Activated naive CD8-positive, alpha-beta T cell treated with anti-CD3 and anti-CD28 coated beads, Interleukin-2, amount 50 U/mL, for 24 hours (primary cell): ENCODE data around the gene CACNA2D4.

Experiments
- ATAC-seq: fragments of 150-1000 bp; cut with Tn5 transposase; one replicate; pipeline ENCODE4 v1.10.0; 2021
- DNase-seq: peaks from one replicate; pipeline ENCODE4 v3.0.0; 2021
- H3K27ac Mint-ChIP-seq: one replicate; pipeline ENCODE4 v1.8.0; 2021; ENCODE audit warnings: mild to moderate bottlenecking, mixed read lengths
- H3K27me3 Mint-ChIP-seq: one replicate; pipeline ENCODE4 v1.8.0; 2021; ENCODE audit warnings: mixed read lengths
- H3K36me3 Mint-ChIP-seq: one replicate; pipeline ENCODE4 v1.8.0; 2021; ENCODE audit warnings: low read depth, mixed read lengths
- H3K4me1 Mint-ChIP-seq: one replicate; pipeline ENCODE4 v1.8.0; 2021; ENCODE audit warnings: mixed read lengths
- H3K4me3 Mint-ChIP-seq: one replicate; pipeline ENCODE4 v1.8.0; 2021; ENCODE audit warnings: mild to moderate bottlenecking, moderate library complexity, mixed read lengths
- H3K9me3 Mint-ChIP-seq: one replicate; pipeline ENCODE4 v1.8.0; 2021; ENCODE audit warnings: mixed read lengths

Gene CACNA2D4

DNA sequence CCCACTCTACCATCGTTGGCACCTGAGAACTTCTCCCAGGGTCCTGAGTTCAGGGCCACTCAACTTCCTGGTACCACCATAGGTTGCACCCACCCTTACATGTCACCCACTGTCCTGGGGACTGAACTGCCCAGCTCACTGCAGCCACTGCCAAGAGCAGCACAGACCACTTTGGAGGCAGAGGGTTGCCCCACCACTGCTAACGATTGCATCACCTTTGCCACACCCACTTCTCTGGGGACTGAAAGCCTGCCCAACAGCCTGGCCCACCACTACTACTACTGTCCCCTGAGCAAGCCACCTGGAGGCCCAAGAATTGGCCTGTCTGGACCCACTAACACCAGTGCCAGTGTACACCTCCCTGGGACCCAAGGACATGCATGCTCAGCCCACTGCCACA, 27.6 kb downstream of the CACNA2D4 start:
- Mint-ChIP-seq H3K27me3 (peaks cover 9% of the 10 kb centered on the region), H3K36me3 (no peaks in the 10 kb centered on the region), H3K4me1 (no peaks in the 10 kb centered on the region), H3K27ac (no peak overlapping the region), H3K4me3 (no peak overlapping the region), H3K9me3 (peaks cover 27% of the 10 kb centered on the region)
- ATAC-seq (no peak), DNase-seq (no peak)

DNA sequence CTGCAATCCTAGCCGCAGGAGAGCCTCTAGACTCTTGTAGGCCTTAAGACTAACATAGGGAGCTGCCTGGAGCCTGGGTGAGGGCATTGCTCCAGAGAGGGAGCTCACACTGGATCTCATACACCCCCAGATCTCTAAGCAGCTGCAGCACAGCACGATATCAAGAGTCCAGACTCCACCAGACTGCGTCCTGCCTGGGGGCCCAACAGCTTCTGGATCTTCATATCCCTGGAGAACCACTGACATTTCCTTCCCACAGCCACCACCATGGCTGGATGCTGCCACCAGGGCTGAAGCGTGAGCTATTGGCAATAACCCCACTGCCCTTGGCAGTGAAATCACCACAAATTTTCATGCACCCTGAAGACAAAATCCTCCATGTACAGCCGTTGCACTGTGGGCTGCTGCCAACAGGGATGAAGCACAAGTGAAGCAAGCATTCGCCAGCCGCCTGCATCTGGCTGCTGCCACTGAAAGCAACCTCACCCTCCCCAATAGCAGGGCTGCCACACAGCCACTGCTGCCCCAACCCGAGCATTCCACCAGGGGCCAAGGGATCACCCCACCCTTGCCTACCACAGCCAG, 28.2 kb downstream of the CACNA2D4 start:
- DNase-seq (no peak), ATAC-seq (no peak)
- Mint-ChIP-seq H3K27me3 (peaks cover 9% of the 10 kb centered on the region), H3K27ac (no peak overlapping the region), H3K9me3 (peaks cover 27% of the 10 kb centered on the region), H3K36me3 (no peaks in the 10 kb centered on the region), H3K4me3 (no peak overlapping the region), H3K4me1 (no peaks in the 10 kb centered on the region)

DNA sequence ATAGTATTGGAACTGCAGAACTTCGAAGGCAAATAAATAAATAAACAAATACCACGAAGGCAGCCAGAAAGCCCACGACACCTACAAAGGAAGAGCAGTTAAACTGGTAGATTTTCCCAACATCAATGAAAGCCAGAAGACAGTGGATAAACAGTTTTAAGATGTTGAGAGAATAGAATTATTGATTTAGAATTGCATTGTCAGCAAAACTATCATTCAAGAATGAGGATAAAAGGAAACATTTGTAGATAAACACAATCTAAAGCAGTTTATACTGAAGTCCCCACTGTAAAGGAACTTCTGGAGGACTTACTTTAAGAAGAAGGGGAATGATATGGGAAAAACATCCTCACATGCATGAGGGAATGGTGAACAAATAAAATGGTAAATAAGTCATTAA, 29.5 kb downstream of the CACNA2D4 start:
- DNase-seq (no peak), ATAC-seq (no peak)
- Mint-ChIP-seq H3K4me3 (no peak overlapping the region), H3K36me3 (no peaks in the 10 kb centered on the region), H3K27ac (no peak overlapping the region), H3K27me3 (peaks cover 6% of the 10 kb centered on the region), H3K4me1 (no peaks in the 10 kb centered on the region), H3K9me3 (peaks cover 27% of the 10 kb centered on the region)

DNA sequence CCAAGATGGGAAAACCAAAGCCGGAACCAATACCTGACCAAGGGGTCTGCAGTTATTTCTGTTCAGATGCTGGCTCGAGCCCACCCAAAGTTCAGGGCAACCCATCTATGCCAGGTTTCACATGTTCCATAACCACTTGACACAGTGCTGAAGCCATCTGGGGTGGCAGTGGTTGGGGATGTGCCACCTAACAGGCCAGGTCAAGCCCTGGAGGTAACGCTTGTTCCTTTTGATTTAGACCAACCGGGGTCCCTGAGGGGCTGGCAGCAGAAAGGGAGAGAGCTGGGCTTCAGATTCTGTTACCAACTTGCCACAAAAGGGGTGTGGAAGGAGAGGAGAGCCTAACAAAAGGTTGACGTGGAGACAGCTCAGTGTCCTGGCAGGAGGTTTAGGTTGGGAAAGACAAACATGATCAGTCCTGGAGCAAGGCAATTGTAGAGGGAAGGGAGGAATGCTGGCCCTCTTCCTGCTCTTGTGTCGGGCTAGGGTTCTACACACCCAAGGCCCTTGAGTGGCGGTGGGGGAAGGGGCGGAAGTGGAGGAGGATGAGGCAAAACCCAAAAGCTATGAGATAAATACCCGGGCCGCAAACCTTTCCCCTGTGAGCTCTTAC, 31.9 kb downstream of the CACNA2D4 start:
- DNase-seq, result no peak
- Mint-ChIP-seq H3K27me3 (peaks cover 6% of the 10 kb centered on the region), H3K36me3 (no peaks in the 10 kb centered on the region), H3K4me3 (no peak overlapping the region), H3K9me3 (peaks cover 13% of the 10 kb centered on the region), H3K27ac (no peak overlapping the region), H3K4me1 (no peaks in the 10 kb centered on the region)
- ATAC-seq, result no peak

DNA sequence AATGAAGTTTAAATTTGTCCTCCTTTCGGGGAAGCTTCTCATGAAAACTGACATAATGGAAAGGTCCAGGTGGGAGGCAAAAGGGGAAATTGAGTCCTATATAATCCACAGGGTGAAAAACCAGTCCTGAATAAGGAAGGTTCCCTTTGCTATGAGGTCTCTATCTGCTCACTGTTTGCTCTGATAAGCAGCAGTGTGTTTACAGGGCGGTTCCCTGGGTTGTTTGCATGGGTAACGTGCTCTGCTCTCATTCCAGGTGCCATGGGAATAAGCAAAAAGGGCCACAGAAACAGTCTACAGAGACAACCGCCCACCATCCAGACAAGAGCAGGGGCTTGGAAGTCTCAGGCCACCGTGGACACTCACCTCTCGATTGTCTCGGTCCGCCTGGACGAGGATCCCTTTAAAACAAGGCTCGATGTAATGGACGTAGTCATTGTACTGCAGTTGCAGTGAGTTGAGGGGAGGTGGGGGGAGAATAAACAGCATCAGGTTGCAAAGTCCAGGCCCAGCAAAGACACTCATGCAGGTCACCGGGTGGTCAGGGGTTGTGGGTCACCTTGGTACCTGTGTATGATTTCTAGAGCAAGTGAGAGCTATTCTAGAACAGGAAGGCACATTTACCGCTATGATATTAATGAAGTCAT, 32.7 kb downstream of the CACNA2D4 start:
- DNase-seq (no peak), ATAC-seq (no peak)
- H3K9me3 Mint-ChIP-seq, result peaks cover 8% of the 10 kb centered on the region
- H3K4me1 Mint-ChIP-seq, result no peaks in the 10 kb centered on the region
- no peak overlapping the region for H3K4me3 Mint-ChIP-seq
- no peak overlapping the region for H3K27ac Mint-ChIP-seq
- peaks cover 6% of the 10 kb centered on the region for H3K27me3 Mint-ChIP-seq
- no peaks in the 10 kb centered on the region for H3K36me3 Mint-ChIP-seq

DNA sequence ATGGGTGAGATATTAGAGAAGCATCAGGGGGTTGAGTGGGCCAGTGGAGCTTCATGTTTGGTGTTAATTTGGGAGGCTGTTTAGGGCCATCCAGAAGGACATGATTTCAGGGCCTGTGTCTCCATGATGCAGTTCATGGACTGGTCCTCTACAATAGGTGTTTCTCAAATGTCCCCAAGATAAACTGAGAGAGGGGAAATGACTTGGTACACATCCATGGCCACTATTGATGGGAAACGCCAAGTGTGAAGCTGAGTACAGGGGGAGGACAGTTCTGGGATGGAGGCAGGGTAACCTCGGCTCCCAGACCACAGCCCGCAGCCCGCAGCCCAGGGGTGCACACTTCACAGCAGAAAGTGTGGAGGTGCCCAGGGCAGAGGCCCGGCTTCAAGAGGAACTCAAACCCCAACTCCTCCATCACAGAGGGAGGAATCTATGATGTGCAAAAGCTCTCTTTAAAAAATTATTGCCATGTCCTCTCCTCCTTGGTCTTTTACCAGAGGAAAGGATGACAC, 33.3 kb downstream of the CACNA2D4 start:
- H3K4me1 Mint-ChIP-seq, result no peaks in the 10 kb centered on the region
- H3K27me3 Mint-ChIP-seq, result peaks cover 6% of the 10 kb centered on the region
- H3K36me3 Mint-ChIP-seq, result no peaks in the 10 kb centered on the region
- no peak for DNase-seq
- peaks cover 8% of the 10 kb centered on the region for H3K9me3 Mint-ChIP-seq
- no peak overlapping the region for H3K27ac Mint-ChIP-seq
- ATAC-seq, result no peak
- no peak overlapping the region for H3K4me3 Mint-ChIP-seq

DNA sequence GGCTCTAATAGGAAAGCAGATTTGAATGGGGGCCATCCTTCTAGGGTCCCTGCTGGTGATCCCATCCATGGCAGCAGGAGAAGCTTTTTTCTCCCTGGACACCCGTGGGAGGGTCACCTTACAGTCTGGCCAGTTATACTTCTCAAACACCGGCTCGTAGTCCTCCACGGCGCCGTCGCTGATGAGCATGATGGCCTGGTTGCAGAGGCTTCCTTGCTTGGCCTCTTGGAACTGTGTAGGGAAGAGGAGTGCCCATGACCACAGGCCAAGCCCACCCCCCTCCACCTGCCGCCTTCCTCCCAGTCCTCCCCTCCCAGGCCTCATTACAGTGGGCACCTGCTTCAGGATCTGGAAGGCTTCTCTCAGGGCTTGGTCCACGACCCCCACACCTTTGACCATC, 33.8 kb downstream of the CACNA2D4 start:
- H3K4me3 Mint-ChIP-seq, result no peak overlapping the region
- DNase-seq (no peak), ATAC-seq (no peak)
- H3K9me3 Mint-ChIP-seq, result peaks cover 8% of the 10 kb centered on the region
- H3K27me3 Mint-ChIP-seq, result peaks cover 6% of the 10 kb centered on the region
- no peak overlapping the region for H3K27ac Mint-ChIP-seq
- H3K4me1 Mint-ChIP-seq, result no peaks in the 10 kb centered on the region
- no peaks in the 10 kb centered on the region for H3K36me3 Mint-ChIP-seq

DNA sequence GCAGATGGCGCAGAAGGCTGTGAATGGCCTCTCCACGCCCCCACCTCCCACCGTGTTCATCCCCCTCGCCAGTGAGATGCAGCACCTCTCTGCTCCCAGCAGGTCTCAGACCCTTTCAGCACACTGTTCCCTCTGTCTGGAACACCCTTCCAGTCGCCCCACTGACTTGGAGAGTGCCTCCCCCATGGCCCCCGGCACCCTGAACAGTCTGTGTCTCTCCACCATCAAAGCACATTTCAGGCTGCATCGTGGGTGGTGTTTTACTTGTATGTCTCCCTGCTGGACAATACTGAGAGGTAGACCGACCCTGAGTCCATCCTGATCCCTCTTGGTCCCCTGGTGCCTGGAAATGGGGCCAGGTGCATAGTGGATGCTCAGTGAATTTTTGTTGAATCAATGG, 34.9 kb downstream of the CACNA2D4 start:
- Mint-ChIP-seq H3K4me3 (no peak overlapping the region), H3K4me1 (no peaks in the 10 kb centered on the region), H3K27ac (no peak overlapping the region), H3K27me3 (peaks cover 3% of the 10 kb centered on the region), H3K9me3 (peaks cover 1% of the 10 kb centered on the region), H3K36me3 (no peaks in the 10 kb centered on the region)
- DNase-seq (no peak), ATAC-seq (no peak)

DNA sequence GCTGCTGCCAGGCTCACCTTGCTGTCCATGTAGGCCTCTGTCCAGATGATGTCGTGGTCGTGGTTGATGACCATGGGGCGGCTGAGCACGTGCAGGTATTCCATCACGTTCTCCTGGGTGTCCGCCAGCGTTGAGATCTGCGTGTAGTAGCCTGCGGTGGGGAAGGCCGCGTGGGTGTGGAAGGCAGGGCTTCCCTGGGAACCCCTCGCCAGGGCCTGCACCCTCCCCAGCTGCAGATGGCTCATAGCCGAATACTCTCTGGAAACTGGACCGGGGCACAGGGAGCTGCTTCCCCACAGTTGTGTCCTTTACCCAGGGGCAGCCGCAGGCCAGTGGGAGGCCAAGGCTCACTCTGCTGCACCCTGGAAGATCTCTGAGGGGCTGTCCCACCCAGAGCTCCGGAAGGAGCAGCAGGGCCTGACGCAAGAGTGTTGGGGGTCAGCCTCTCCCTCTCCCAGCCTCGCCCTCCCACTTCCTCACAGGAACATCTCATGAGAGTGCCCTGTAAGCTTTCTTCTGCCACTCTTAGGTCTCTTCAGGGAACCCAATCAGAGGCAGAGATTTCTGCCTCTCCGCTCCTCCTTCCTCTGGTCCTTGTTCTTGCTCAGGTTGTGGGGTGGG, 35.5 kb downstream of the CACNA2D4 start:
- Mint-ChIP-seq H3K4me3 (no peak overlapping the region), H3K9me3 (no peaks in the 10 kb centered on the region), H3K36me3 (no peaks in the 10 kb centered on the region), H3K27ac (no peak overlapping the region), H3K4me1 (no peaks in the 10 kb centered on the region), H3K27me3 (peaks cover 3% of the 10 kb centered on the region)
- DNase-seq, result no peak
- ATAC-seq, result no peak

DNA sequence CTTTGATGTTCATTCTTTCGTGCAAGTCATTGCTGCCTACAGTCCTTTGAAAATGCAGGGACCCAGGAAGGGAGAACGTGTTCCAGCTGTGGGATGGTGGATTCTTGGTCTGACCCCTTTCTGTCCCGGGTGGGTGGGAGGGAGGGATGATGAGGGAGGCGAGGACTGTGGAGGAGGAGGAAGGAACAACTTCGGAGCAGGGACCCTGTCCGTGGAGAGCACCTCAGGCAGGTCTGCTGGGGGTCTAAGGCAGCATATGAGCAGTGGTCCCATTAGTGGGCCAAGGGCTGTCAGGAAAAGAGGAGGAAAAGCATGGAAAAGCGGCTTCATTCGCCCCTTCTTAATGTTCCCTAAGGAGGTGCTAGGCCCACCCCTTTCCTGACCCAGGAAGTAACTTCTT, 36.0 kb downstream of the CACNA2D4 start:
- Mint-ChIP-seq H3K36me3 (no peaks in the 10 kb centered on the region), H3K4me3 (no peak overlapping the region), H3K9me3 (no peaks in the 10 kb centered on the region), H3K27me3 (peaks cover 3% of the 10 kb centered on the region), H3K4me1 (no peaks in the 10 kb centered on the region), H3K27ac (no peak overlapping the region)
- ATAC-seq (no peak), DNase-seq (no peak)

DNA sequence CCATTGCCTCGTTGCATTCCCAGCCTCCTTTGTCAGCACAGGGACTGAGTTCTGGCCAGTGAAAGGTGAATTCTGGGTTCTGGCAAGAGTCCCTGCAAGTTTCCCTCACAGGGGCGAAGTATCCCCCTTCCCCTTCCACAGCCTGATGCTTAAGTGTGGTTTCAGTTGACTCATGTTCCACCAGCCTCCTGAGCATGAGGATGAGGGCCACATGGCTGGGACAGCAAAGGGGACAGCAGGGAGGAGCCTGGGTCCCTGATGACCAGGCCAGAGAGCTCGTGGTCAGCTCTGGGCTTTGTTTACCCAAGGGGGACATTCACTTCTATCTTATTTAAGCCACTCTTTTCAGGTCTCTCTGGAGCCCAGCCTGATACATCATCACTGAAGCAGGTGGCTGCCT, 36.5 kb downstream of the CACNA2D4 start:
- no peaks in the 10 kb centered on the region for H3K9me3 Mint-ChIP-seq
- no peak for DNase-seq
- no peaks in the 10 kb centered on the region for H3K36me3 Mint-ChIP-seq
- H3K4me3 Mint-ChIP-seq, result no peak overlapping the region
- H3K27ac Mint-ChIP-seq, result no peak overlapping the region
- H3K27me3 Mint-ChIP-seq, result peaks cover 3% of the 10 kb centered on the region
- ATAC-seq, result no peak
- no peaks in the 10 kb centered on the region for H3K4me1 Mint-ChIP-seq

DNA sequence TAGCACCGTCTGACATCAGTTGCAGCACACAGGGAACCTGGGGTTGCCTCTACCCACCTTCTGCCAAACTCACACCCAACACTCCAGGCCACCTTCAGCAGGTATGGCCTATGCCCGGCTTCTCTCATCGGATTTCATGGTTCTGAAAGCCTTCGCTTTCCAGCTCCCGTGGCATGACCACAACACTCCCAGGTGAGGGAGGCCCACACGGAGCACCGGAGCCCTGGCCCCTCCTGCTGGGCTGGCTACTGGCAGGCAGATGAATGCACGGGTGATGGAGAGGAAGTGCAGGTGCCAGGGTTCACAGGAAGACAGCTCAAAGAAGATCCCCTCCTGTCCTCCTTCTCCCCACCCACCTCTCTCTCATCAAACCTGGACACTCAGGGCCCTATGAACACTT, 37.2 kb downstream of the CACNA2D4 start:
- no peak overlapping the region for H3K27ac Mint-ChIP-seq
- no peaks in the 10 kb centered on the region for H3K9me3 Mint-ChIP-seq
- DNase-seq, result no peak
- no peaks in the 10 kb centered on the region for H3K27me3 Mint-ChIP-seq
- no peak for ATAC-seq
- H3K4me1 Mint-ChIP-seq, result no peaks in the 10 kb centered on the region
- no peaks in the 10 kb centered on the region for H3K36me3 Mint-ChIP-seq
- no peak overlapping the region for H3K4me3 Mint-ChIP-seq

DNA sequence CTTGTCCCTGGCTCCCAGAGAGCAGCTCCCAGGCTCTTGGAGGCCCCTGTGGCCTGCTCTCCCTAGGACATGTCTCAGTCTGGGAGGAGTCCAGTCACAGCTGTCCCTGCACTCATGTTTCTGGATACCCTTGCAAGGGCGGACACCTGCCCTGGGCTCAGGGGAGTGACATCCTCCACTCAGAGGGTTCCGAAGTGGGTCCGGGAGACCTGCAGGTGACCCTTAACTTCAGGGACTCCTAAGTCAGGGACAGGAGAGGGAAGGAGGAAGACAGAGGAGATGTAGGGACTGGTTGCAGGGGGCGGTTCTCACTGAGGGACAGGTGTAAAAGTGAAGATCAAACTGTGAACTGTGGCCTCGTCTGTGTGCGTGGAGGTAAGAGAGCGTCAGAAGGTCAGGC, 37.6 kb downstream of the CACNA2D4 start:
- no peaks in the 10 kb centered on the region for H3K27me3 Mint-ChIP-seq
- DNase-seq (no peak), ATAC-seq (no peak)
- no peak overlapping the region for H3K4me3 Mint-ChIP-seq
- H3K4me1 Mint-ChIP-seq, result no peaks in the 10 kb centered on the region
- H3K9me3 Mint-ChIP-seq, result no peaks in the 10 kb centered on the region
- no peak overlapping the region for H3K27ac Mint-ChIP-seq
- H3K36me3 Mint-ChIP-seq, result no peaks in the 10 kb centered on the region

DNA sequence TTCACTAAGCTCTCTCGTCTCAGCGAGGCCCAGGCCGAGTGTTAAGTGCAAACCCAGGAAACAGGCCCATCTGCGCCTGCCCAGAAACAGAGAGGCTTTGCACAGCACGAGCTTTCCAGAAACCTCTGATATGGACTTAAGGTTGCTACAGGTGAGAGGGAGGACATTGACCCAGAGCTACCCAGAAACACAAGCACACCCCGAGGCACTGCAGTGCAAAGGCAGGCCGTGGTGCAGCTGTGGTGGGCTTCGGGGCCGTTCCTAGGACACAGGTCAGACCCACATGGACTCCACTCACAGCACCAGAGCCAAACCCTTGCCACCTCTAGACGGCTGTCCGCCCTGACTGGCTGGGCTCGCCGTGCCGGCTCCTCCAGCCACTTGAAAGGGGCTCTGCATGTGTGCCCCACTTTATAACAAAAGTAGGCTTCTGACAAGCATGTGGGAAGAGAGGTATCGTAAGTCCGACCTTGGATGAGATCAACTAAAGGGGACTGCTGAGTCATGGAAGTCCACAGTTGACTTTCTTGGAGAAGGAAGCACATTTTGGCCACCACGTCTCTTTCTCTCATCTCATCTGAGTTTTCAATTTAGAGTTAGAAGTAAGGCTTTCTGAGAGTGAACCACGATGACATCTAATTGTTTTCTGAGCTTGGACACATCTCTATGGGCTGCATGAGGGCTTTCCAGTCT, 38.2 kb downstream of the CACNA2D4 start:
- H3K9me3 Mint-ChIP-seq, result no peaks in the 10 kb centered on the region
- H3K4me1 Mint-ChIP-seq, result no peaks in the 10 kb centered on the region
- no peaks in the 10 kb centered on the region for H3K27me3 Mint-ChIP-seq
- H3K4me3 Mint-ChIP-seq, result no peak overlapping the region
- H3K27ac Mint-ChIP-seq, result no peak overlapping the region
- ATAC-seq (no peak), DNase-seq (no peak)
- H3K36me3 Mint-ChIP-seq, result no peaks in the 10 kb centered on the region

DNA sequence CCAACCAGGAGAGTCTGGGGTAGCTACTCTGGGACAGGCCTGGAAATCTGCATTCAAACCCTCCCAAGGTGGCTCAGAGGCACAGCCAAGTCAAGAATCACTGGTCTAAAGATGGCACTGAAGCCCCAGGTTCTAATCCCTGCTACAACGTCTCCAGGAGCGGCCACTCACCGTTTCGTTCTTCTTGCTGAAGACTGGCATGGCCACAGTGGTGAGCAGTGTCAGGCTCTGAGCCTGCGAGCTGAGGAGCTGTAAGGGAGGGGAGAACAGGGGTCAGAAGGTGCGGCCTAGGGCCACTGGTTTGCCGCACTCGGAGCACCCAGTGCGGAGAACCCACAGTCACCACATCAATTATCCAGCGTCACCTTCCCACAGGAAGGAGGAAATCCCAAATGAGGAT, 38.8 kb downstream of the CACNA2D4 start:
- H3K4me1 Mint-ChIP-seq, result no peaks in the 10 kb centered on the region
- no peaks in the 10 kb centered on the region for H3K9me3 Mint-ChIP-seq
- no peak overlapping the region for H3K4me3 Mint-ChIP-seq
- ATAC-seq (no peak), DNase-seq (no peak)
- no peaks in the 10 kb centered on the region for H3K27me3 Mint-ChIP-seq
- no peak overlapping the region for H3K27ac Mint-ChIP-seq
- no peaks in the 10 kb centered on the region for H3K36me3 Mint-ChIP-seq
